H1 (cell line): ENCODE data around the gene ENO4. TPM values are rescaled to one million over a fixed set of nuclear protein-coding genes. Genes with fewer than 3 reads are reported as not detected.

Source experiments
- CTCF ChIA-PET: fragments of 300-600 bp; sonication (Branson Sonifier 250); formaldehyde crosslinking; loops from one replicate; lab custom pipeline; 2021; ENCODE audit not compliant: partially characterized antibody; lab: Charles Lee
- POLR2A ChIA-PET: fragments of 300-600 bp; sonication (Branson Sonifier 250); formaldehyde crosslinking; loops from one replicate; lab custom pipeline; 2021; ENCODE audit warnings: inconsistent platforms; ENCODE audit not compliant: partially characterized antibody; lab: Charles Lee
- DNase-seq, 2 experiments: peaks; one replicate each; pipeline versions ENCODE4 v3.0.0 to v3.0.0-alpha.2; 2010 to 2022; ENCODE audit warnings: low spot score in 2 of 2, low read depth in 1 of 2, mixed read lengths in 1 of 2
- FAIRE-seq: peaks from 2 replicates; lab custom pipeline; 2011; peaks lifted over from hg19 to GRCh38; lab: Jason Lieb, UNC
- H2AFZ ChIP-seq: 2 replicates; pipeline ENCODE4 v1.8.1; 2012; ENCODE audit warnings: low read length, inconsistent platforms
- H2AK5ac ChIP-seq: 2 replicates; pipeline ENCODE4 v1.6.1; 2013; ENCODE audit warnings: low read depth, low read length
- H2BK120ac ChIP-seq: replicated peaks from 2 replicates; pipeline ENCODE3; 2013; ENCODE audit warnings: low read depth, low read length, inconsistent platforms
- H2BK12ac ChIP-seq: 2 replicates; pipeline ENCODE4 v1.6.1; 2013; ENCODE audit warnings: low read depth, low read length
- H2BK15ac ChIP-seq: 2 replicates; pipeline ENCODE4 v1.6.1; 2013; ENCODE audit warnings: low read length
- H2BK20ac ChIP-seq: 2 replicates; pipeline ENCODE4 v1.6.1; 2013; ENCODE audit warnings: low read length
- H2BK5ac ChIP-seq: 2 replicates; pipeline ENCODE4 v1.6.1; 2013; ENCODE audit warnings: low read depth, low read length
- H3K14ac ChIP-seq: 2 replicates; pipeline ENCODE4 v1.6.1; 2013; ENCODE audit warnings: inconsistent platforms; ENCODE audit not compliant: insufficient read length
- H3K18ac ChIP-seq: 2 replicates; pipeline ENCODE4 v1.6.1; 2013; ENCODE audit warnings: low read length; ENCODE audit errors: extremely low read depth
- H3K23ac ChIP-seq: 2 replicates; pipeline ENCODE4 v1.6.1; 2013; ENCODE audit warnings: inconsistent platforms; ENCODE audit not compliant: insufficient read length
- H3K23me2 ChIP-seq: 2 replicates; pipeline ENCODE4 v1.6.1; 2013; ENCODE audit warnings: low read depth, low read length
- H3K27ac ChIP-seq: 2 replicates; pipeline ENCODE4 v1.6.1; 2011; ENCODE audit warnings: low read depth, low read length, inconsistent platforms
- H3K27me3 ChIP-seq, 4 experiments: replicated peaks in 1 of 4; 1 replicate in 1 of 4; 2 replicates in 3 of 4; pipeline versions ENCODE4 v1.6.1 to v1.8.1; 2011 to 2013; ENCODE audit warnings: low read length in 3 of 4, mild to moderate bottlenecking in 3 of 4, inconsistent platforms in 2 of 4, mixed read lengths in 2 of 4, moderate library complexity in 1 of 4; ENCODE audit not compliant: control insufficient read depth in 3 of 4, insufficient read depth in 3 of 4; ENCODE audit errors: extremely low read depth in 1 of 4
- H3K36me3 ChIP-seq, 4 experiments: 2 replicates each; pipeline versions ENCODE4 v1.6.1 to v1.8.1; 2011 to 2013; ENCODE audit warnings: mild to moderate bottlenecking in 4 of 4, low read length in 3 of 4, moderate library complexity in 2 of 4, control low read depth in 1 of 4, inconsistent platforms in 1 of 4; ENCODE audit not compliant: insufficient read depth in 4 of 4, control insufficient read depth in 2 of 4
- H3K4ac ChIP-seq: replicated peaks from 2 replicates; pipeline ENCODE3; 2013; ENCODE audit warnings: low read length, low read depth, mixed read lengths, inconsistent platforms; ENCODE audit not compliant: insufficient read length
- H3K4me1 ChIP-seq, 4 experiments: replicated peaks in 1 of 4; 1 replicate in 1 of 4; 2 replicates in 3 of 4; pipeline versions ENCODE4 v1.6.1 to v1.8.1; 2011 to 2013; ENCODE audit warnings: low read length in 3 of 4, inconsistent platforms in 2 of 4, mixed read lengths in 1 of 4; ENCODE audit not compliant: insufficient read depth in 4 of 4, control insufficient read depth in 3 of 4
- H3K4me2 ChIP-seq, 2 experiments: 2 replicates each; pipeline versions ENCODE4 v1.6.1 to v1.8.1; 2011 to 2013; ENCODE audit warnings: low read depth in 2 of 2, low read length in 2 of 2, control low read depth in 1 of 2, inconsistent platforms in 1 of 2, mild to moderate bottlenecking in 1 of 2; ENCODE audit not compliant: insufficient read depth in 1 of 2
- H3K4me3 ChIP-seq, 4 experiments: fragments of 200-600, 300-600 bp in 1 of 4; sonication (generic), shearing (Covaris generic), sonication (Bioruptor Twin) in 1 of 4; 2 replicates each; pipeline versions ENCODE4 v1.5.1 to v1.8.1; 2011 to 2016; ENCODE audit warnings: low read length in 4 of 4, low read depth in 3 of 4, control low read depth in 2 of 4, inconsistent platforms in 2 of 4, mild to moderate bottlenecking in 2 of 4, mixed read lengths in 1 of 4, moderate library complexity in 1 of 4; ENCODE audit not compliant: insufficient read depth in 2 of 4; ENCODE audit errors: extremely low read depth in 1 of 4
- H3K56ac ChIP-seq: replicated peaks from 2 replicates; pipeline ENCODE3; 2013; ENCODE audit warnings: low read depth, mild to moderate bottlenecking, mixed read lengths, low read length, inconsistent platforms; ENCODE audit not compliant: insufficient read length
- H3K79me1 ChIP-seq: 2 replicates; pipeline ENCODE4 v1.6.1; 2013; ENCODE audit warnings: low read depth, low read length, control low read depth
- H3K79me2 ChIP-seq, 2 experiments: 2 replicates each; pipeline versions ENCODE4 v1.6.1 to v1.8.1; 2012 to 2013; ENCODE audit warnings: low read length in 2 of 2, mild to moderate bottlenecking in 2 of 2, inconsistent platforms in 1 of 2; ENCODE audit not compliant: insufficient read depth in 2 of 2, control insufficient read depth in 1 of 2
- H3K9ac ChIP-seq, 4 experiments: replicated peaks in 1 of 4; 1 replicate in 1 of 4; 2 replicates in 3 of 4; pipeline versions ENCODE4 v1.6.1 to v1.8.1; 2011 to 2013; ENCODE audit warnings: low read depth in 3 of 4, low read length in 3 of 4, control low read depth in 2 of 4, mild to moderate bottlenecking in 2 of 4, moderate library complexity in 2 of 4, inconsistent platforms in 1 of 4; ENCODE audit errors: extremely low read depth in 1 of 4
- H3K9me3 ChIP-seq, 2 experiments: 2 replicates each; pipeline versions ENCODE4 v1.6.1 to v1.8.1; 2012 to 2013; ENCODE audit warnings: mild to moderate bottlenecking in 2 of 2, moderate library complexity in 2 of 2, control low read depth in 1 of 2, inconsistent platforms in 1 of 2, low read depth in 1 of 2, low read length in 1 of 2, mixed read lengths in 1 of 2; ENCODE audit not compliant: insufficient read depth in 2 of 2
- H4K20me1 ChIP-seq, 2 experiments: replicated peaks in 1 of 2; 2 replicates each; pipeline versions ENCODE3 to v1.8.1; 2011 to 2013; ENCODE audit warnings: inconsistent platforms in 2 of 2, low read length in 2 of 2, mild to moderate bottlenecking in 1 of 2; ENCODE audit not compliant: insufficient read depth in 2 of 2, control insufficient read depth in 1 of 2
- H4K5ac ChIP-seq: 2 replicates; pipeline ENCODE4 v1.6.1; 2013; ENCODE audit warnings: low read length, low read depth, mixed read lengths, inconsistent platforms; ENCODE audit not compliant: insufficient read length
- H4K8ac ChIP-seq: 2 replicates; pipeline ENCODE4 v1.8.0; 2013; ENCODE audit warnings: mild to moderate bottlenecking, moderate library complexity, low read length, inconsistent platforms; ENCODE audit not compliant: insufficient read depth; ENCODE audit errors: extremely low read depth
- H4K91ac ChIP-seq: replicated peaks from 2 replicates; pipeline ENCODE3; 2013; ENCODE audit warnings: low read length, mixed read lengths, inconsistent platforms; ENCODE audit not compliant: insufficient read length
- BACH1 ChIP-seq: IDR thresholded peaks from 2 replicates; pipeline ENCODE4 v1.6.1; 2012; ENCODE audit warnings: low read length, improper control_type of control experiment
- BCL11A ChIP-seq, 2 experiments: IDR thresholded peaks; one replicate each; pipeline ENCODE4 v1.6.1; 2011; ENCODE audit warnings: low read depth in 2 of 2, low read length in 2 of 2, mild to moderate bottlenecking in 2 of 2
- CBX8 ChIP-seq: fragments of 300-800, 300-1000 bp; sonication (generic); IDR thresholded peaks from 2 replicates; pipeline ENCODE4 v1.7.1; 2016; ENCODE audit warnings: low read depth, low read length, borderline replicate concordance
- CHD1 ChIP-seq: IDR thresholded peaks from 2 replicates; pipeline ENCODE4 v1.6.1; 2012; ENCODE audit warnings: low read depth, low read length, improper control_type of control experiment
- CHD2 ChIP-seq: IDR thresholded peaks from 2 replicates; pipeline ENCODE4 v1.6.1; 2012; ENCODE audit warnings: low read length, improper control_type of control experiment
- EGR1 ChIP-seq: IDR thresholded peaks from 2 replicates; pipeline ENCODE4 v1.6.1; 2011; ENCODE audit warnings: low read depth, low read length, borderline replicate concordance
- HDAC6 ChIP-seq: IDR thresholded peaks from one replicate; pipeline ENCODE4 v1.7.1; 2012; ENCODE audit warnings: low read depth, mild to moderate bottlenecking, inconsistent platforms, low read length, moderate library complexity
- JUND ChIP-seq: IDR thresholded peaks from 2 replicates; pipeline ENCODE4 v1.6.1; 2011; ENCODE audit warnings: mild to moderate bottlenecking, improper control_type of control experiment, low read length
- PHF8 ChIP-seq: fragments of 200-600 bp; sonication (generic); conservative IDR thresholded peaks from 2 replicates; pipeline ENCODE4 v1.7.1; 2012; ENCODE audit warnings: low read depth, mild to moderate bottlenecking, inconsistent platforms, low read length, moderate library complexity
- POLR2A ChIP-seq, 2 experiments: IDR thresholded peaks; 1 replicate in 1 of 2; 2 replicates in 1 of 2; pipeline ENCODE4 v1.6.1; 2011; ENCODE audit warnings: low read depth in 2 of 2, low read length in 2 of 2, mild to moderate bottlenecking in 2 of 2; ENCODE audit errors: control extremely low read depth in 1 of 2
- RBBP5 ChIP-seq: IDR thresholded peaks from 2 replicates; pipeline ENCODE4 v1.7.1; 2012; ENCODE audit warnings: low read depth, mild to moderate bottlenecking, inconsistent platforms, low read length, moderate library complexity, borderline replicate concordance
- SIRT6 ChIP-seq: IDR thresholded peaks from one replicate; pipeline ENCODE4 v1.7.1; 2012; ENCODE audit warnings: low read length, inconsistent platforms
- TAF7 ChIP-seq: optimal IDR thresholded peaks from 2 replicates; pipeline ENCODE3; 2011; ENCODE audit warnings: low read depth, mild to moderate bottlenecking, inconsistent platforms, low read length, moderate library complexity, borderline replicate concordance
- YY1 ChIP-seq: IDR thresholded peaks from 2 replicates; pipeline ENCODE4 v1.6.1; 2011; ENCODE audit warnings: low read depth, mild to moderate bottlenecking, low read length
- WGBS, 2 experiments: shearing (Covaris generic) in 1 of 2; methylation state at CpG; one replicate each; pipeline versions ENCODE4 v1.1.6 to v1.1.7; 2013 to 2015; ENCODE audit warnings: low lambda C conversion rate in 2 of 2, mixed read lengths in 2 of 2, inconsistent platforms in 1 of 2, low coverage in 1 of 2, missing lambda C conversion rate in 1 of 2; ENCODE audit not compliant: insufficient replicate concordance in 2 of 2, insufficient coverage in 1 of 2, insufficient read length in 1 of 2; ENCODE audit errors: extremely low coverage in 1 of 2, missing lambda C conversion rate in 1 of 2; 5-methylcytosine and 5-hydroxymethylcytosine counted together
- polyA plus RNA-seq, 7 experiments: library from polyadenylated mRNA; depleted of rRNA in 3 of 7; stranded (reverse) in 5 of 7; unstranded in 2 of 7; fragments of >200 nt in 5 of 7; fragments of 200-250 nt in 2 of 7; gene quantifications; 1 replicate in 5 of 7; 2 replicates in 1 of 7; 4 replicates in 1 of 7; pipeline versions ENCODE4 v1.2.1 to v1.2.3, GENCODE V29; 2011 to 2013; ENCODE audit warnings: missing spikeins in 2 of 7, mixed read lengths in 2 of 7
- total RNA-seq: library from RNA; stranded (reverse); fragmentation: NEBNext Ultra II Directional; extraction: Animal tissue kit (Norgen Biotek cat#: 25700); gene quantifications from 2 replicates; pipeline ENCODE4 v1.2.1, GENCODE V29; 2021

The ENO4 gene
- total and polyA plus RNA-seq, 2 of the 8 experiments (the other 6 are each of a cell fraction or from before 2014, with no cell fraction given) = 0.77 TPM; not detected in 1

DNA sequence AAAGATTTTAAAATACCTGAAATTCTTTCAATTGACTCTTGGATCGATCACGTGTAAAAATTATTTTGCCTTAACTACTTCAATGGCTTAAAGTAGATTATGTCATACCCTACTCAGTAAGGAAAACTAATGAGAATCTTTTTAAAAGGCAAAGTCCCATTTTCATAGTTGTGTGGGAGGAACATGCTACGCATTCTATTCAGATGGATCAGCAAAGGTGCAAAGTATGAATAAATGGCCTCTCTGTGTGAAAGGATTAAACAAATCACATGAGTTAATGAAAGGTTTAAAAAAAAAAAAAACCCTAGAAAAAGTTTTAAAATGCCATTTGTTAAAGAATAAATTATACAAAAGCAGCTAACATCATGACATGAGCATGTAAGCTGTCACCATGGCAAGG is 77.1 kb downstream of the ENO4 start:
- Histone ChIP-seq H4K20me1 (no peaks in the 10 kb centered on the region), H2BK15ac (no peak overlapping the region), H2BK20ac (no peak overlapping the region), H4K91ac (no peak overlapping the region), H3K23ac (no peak overlapping the region), H3K9ac (no peak overlapping the region), H3K4me1 (peaks cover 0 to 4% (median 0%) of the 10 kb centered on the region in 4 experiments; a peak in 1 of 7 replicates), H2BK120ac (no peak overlapping the region), H2AFZ (no peak overlapping the region), H4K8ac (no peak overlapping the region), H3K9me3 (no peaks in the 10 kb centered on the region), H3K4me3 (no peak overlapping the region), H2BK12ac (no peak overlapping the region), H3K23me2 (no peaks in the 10 kb centered on the region), H3K36me3 (peaks cover 0 to 5% (median 2%) of the 10 kb centered on the region in 4 experiments; a peak in 1 of 8 replicates), H2AK5ac (no peak overlapping the region), H3K27ac (no peak overlapping the region), H4K5ac (no peak overlapping the region), H3K79me2 (no peaks in the 10 kb centered on the region), H3K4ac (no peak overlapping the region), H3K18ac (no peak overlapping the region), H3K56ac (no peak overlapping the region), H3K27me3 (no peaks in the 10 kb centered on the region), H2BK5ac (no peak overlapping the region), H3K4me2 (no peak overlapping the region), H3K14ac (no peak overlapping the region)
- WGBS, 2 experiments = 93% methylated on average over 3 of the region's 3 CpGs; no CpG with 5 or more reads in 1 of the 2 experiments
- TF ChIP-seq PHF8 (no peak), HDAC6 (no peak), YY1 (no peak), CBX8 (no peak), BACH1 (no peak), SIRT6 (no peak), BCL11A (IDR thresholded peaks at IDR 0.05; ENCODE audit: low read depth in 2 of 2, low read length in 2 of 2) (no peak), RBBP5 (no peak), CHD1 (no peak), CHD2 (no peak), JUND (no peak), POLR2A (IDR thresholded peaks at IDR 0.05; ENCODE audit: control extremely low read depth in 1 of 2, low read depth in 2 of 2, low read length in 2 of 2) (no peak), EGR1 (no peak), TAF7 (no peak)
- TF ChIP-seq, all 59 proteins: peak for 0
- FAIRE-seq (no peak), DNase-seq (no peak)
- CTCF ChIA-PET = interaction anchor here (0.8 to 1.5 kb wide), 2 partner anchors 145 to 241 kb away, joined by 3 read pairs; no protein-coding TSS in a partner anchor
- H3K79me1 ChIP-seq = no peaks in the 10 kb centered on the region
- POLR2A ChIA-PET = interaction anchor here (0.6 kb wide), 1 partner anchor 40 kb away, joined by 3 read pairs; no protein-coding TSS in a partner anchor
